OCI-LY3 (cell line): ENCODE measurements around the gene TCF4.

Experiments used
- EZH2phosphoT487 ChIP-seq: fragments of 200-600 bp; shearing (Covaris generic); IDR thresholded peaks from 2 replicates; pipeline ENCODE4 v1.6.1; 2018; ENCODE audit warnings: antibody characterized with exemption, mixed run types, low read depth
- TF ChIP-seq, protein P1 (sequence below): fragments of 200-600, 300-600 bp; sonication (generic); IDR thresholded peaks from 2 replicates; pipeline ENCODE4 v1.5.1; 2014; ENCODE audit warnings: antibody characterized with exemption, low read length, low read depth

DNA sequence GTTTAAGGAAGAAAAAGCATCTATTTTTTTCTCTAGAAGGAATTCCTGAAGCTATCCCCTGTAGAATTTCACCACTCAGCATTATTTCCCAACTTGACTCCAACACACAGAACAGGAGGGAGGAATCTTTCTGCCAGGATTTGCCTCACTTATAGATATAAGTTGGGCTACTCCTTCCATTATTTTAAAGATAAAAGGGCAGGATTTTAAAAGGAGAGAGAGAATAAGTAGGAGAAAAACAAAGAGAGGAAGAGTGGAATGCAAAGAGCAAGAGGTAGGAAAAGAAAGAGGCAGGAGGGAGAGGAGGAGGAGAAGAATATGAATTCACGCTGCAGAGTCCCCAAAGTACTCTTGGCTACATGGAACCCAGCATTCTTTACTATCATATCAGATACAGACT, 182.5 kb downstream of the TCF4 start:
- TF ChIP-seq, protein P1, sequence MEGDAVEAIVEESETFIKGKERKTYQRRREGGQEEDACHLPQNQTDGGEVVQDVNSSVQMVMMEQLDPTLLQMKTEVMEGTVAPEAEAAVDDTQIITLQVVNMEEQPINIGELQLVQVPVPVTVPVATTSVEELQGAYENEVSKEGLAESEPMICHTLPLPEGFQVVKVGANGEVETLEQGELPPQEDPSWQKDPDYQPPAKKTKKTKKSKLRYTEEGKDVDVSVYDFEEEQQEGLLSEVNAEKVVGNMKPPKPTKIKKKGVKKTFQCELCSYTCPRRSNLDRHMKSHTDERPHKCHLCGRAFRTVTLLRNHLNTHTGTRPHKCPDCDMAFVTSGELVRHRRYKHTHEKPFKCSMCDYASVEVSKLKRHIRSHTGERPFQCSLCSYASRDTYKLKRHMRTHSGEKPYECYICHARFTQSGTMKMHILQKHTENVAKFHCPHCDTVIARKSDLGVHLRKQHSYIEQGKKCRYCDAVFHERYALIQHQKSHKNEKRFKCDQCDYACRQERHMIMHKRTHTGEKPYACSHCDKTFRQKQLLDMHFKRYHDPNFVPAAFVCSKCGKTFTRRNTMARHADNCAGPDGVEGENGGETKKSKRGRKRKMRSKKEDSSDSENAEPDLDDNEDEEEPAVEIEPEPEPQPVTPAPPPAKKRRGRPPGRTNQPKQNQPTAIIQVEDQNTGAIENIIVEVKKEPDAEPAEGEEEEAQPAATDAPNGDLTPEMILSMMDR = no peak
- no peak for TF ChIP-seq EZH2phosphoT487
